BE2C (cell line): ENCODE measurements around the gene RIMKLA.
A peak's percentile ranks its signal among the peaks of the same experiment; 100 is the strongest.

Source experiments
- DNase-seq: peaks from one replicate; pipeline ENCODE4 v3.0.0-alpha.2; 2020
- H3K27me3 ChIP-seq: fragments of 250-450 bp; sonication (Bioruptor Pico); 2 replicates; pipeline ENCODE4 v1.5.1; 2020; ENCODE audit warnings: mild to moderate bottlenecking
- H3K36me3 ChIP-seq: fragments of 250-450 bp; sonication (Bioruptor Pico); 2 replicates; pipeline ENCODE4 v1.5.1; 2020; ENCODE audit warnings: mild to moderate bottlenecking
- H3K4me1 ChIP-seq: fragments of 250-450 bp; sonication (Bioruptor Pico); 2 replicates; pipeline ENCODE4 v1.5.1; 2020
- H3K4me3 ChIP-seq: 2 replicates; pipeline ENCODE4 v1.5.1; 2011; ENCODE audit warnings: low read depth, low read length
- H3K9me3 ChIP-seq: fragments of 250-450 bp; sonication (Bioruptor Pico); 2 replicates; pipeline ENCODE4 v1.5.1; 2020
- CTCF ChIP-seq: IDR thresholded peaks from 2 replicates; pipeline ENCODE4 v1.5.1; 2012; ENCODE audit warnings: mild to moderate bottlenecking, low read depth, low read length

RIMKLA gene

GRCh38 chr1:42456010-42456753 lies 75.6 kb downstream of the RIMKLA start, which contains the start of the genes PPCS and ZMYND12:
PPCS (plus strand) TSS chr1:42456543; CDS start chr1:42456566, 23 bp downstream.
ZMYND12 (minus strand) TSS chr1:42456022; CDS start chr1:42455997, 25 bp downstream.
- peak; percentile 67 for DNase-seq
- Histone ChIP-seq H3K27me3 (no peaks in the 10 kb centered on the region), H3K36me3 (no peaks in the 10 kb centered on the region), H3K4me3 (peak within 1 kb of the TSS; percentile 78), H3K9me3 (no peaks in the 10 kb centered on the region), H3K4me1 (no peaks in the 10 kb centered on the region)
- no peak for TF ChIP-seq CTCF

GRCh38 chr1:42456754-42457089 lies 76.1 kb downstream of the RIMKLA start:
- H3K4me3 ChIP-seq, result peak overlapping the region; percentile 78
- TF ChIP-seq CTCF, result no peak
- no peak for DNase-seq
- no peaks in the 10 kb centered on the region for H3K27me3 ChIP-seq
- no peaks in the 10 kb centered on the region for H3K4me1 ChIP-seq
- H3K9me3 ChIP-seq, result no peaks in the 10 kb centered on the region
- H3K36me3 ChIP-seq, result no peaks in the 10 kb centered on the region

DNA sequence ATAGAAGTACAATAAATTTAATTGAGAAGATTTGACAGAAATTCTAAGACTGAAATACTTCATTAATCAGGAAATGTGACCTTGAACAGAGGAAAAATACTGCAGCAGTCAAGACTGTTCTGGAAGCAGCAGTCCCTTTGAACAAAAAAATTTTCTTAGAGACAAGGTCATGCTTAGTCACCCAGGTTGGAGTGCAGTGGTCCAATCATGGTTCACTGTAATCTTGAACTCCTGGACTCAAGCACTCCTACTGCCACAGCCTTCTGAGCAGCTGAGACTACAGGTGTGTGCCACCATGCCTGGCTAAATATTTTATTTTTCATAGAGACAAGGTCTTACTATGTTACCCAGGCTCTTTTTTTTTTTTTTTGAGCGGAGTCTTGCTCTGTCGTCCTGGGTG lies 80.6 kb downstream of the RIMKLA start:
- TF ChIP-seq CTCF, result no peak
- H3K4me3 ChIP-seq, result no peak overlapping the region
- no peaks in the 10 kb centered on the region for H3K36me3 ChIP-seq
- H3K4me1 ChIP-seq, result no peaks in the 10 kb centered on the region
- H3K27me3 ChIP-seq, result no peaks in the 10 kb centered on the region; the same call in 1 of the 2 replicates
- DNase-seq, result no peak
- no peaks in the 10 kb centered on the region for H3K9me3 ChIP-seq

DNA sequence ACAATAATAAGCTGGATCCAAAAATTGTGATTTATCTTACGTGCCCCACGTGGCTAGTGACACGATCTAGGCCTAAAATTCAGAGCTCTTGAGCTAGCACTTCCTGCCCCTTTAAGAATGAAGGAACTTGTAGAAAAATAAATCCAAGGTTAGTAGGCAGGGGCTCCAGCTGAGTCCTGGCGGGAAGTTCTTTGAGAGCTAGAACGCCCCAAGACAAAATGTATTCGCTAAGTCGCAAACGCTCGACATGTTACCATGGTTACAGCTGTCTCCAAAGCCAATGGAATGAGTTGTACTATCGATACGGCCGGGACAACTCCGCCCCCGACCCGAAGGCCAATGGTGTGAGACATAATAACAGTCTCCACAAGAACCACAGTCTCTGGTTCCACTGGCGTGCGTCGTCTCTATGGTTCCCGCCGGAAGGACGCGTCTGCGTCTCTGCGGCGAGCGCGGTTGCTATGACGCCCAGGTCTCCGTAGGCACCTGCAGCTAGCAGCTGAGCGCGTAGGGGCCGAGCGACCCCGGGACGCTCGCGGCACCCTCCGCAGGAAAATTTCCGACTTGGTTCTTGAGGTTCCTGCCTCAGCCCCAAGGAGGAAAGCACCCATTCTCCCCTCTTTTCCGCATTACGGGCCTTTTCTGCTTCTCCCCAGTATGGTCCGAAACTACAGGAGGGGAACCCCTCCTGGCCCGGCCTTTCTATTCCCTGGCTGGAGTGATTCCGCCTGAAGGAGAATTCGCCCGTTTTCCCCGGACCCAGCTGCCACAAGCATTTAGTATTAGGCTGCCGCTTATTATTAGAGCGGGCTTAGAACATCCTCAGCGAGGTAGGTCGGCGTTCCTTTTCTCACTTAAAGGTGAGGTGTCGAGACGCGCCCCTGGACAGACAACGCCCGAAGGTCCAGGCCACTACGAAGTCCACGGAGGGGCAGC lies 82.5 kb downstream of the RIMKLA start, which contains the start of gene CCDC30:
CCDC30 (plus strand) TSS at position 459 of the 936 bp plus-strand sequence. CDS start 17,266 bp downstream, outside the sequence.
- H3K4me1 ChIP-seq, result no peaks in the 10 kb centered on the region
- peak; percentile 88 for DNase-seq
- H3K27me3 ChIP-seq, result no peaks in the 10 kb centered on the region; the same call in 1 of the 2 replicates
- H3K36me3 ChIP-seq, result no peaks in the 10 kb centered on the region
- H3K4me3 ChIP-seq, result peak within 1 kb of the TSS; percentile 72
- no peak for TF ChIP-seq CTCF
- H3K9me3 ChIP-seq, result no peaks in the 10 kb centered on the region

DNA sequence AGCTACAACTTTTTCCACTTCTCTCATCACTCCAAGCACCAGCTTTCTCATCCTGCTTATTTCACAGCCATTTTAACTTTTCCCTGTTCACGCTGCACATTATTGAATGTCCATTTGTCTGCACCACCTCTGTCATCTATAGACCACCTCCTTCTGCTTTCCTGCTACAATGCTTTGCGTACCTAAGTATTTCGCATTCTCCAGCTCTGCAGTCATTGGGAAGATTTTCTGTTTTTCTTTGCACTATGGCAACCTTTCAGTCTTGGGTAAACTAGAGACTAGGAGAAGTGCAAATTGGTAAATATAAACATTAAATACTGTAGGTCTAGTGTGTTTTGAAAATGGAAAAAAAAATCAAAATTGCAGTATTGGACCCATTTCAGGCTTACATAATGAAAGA lies 83.3 kb downstream of the RIMKLA start:
- no peak for TF ChIP-seq CTCF
- Histone ChIP-seq H3K9me3 (no peaks in the 10 kb centered on the region), H3K4me3 (no peak overlapping the region), H3K4me1 (no peaks in the 10 kb centered on the region), H3K27me3 (no peaks in the 10 kb centered on the region; the same call in 1 of the 2 replicates), H3K36me3 (no peaks in the 10 kb centered on the region)
- DNase-seq, result no peak
